ENCODE data around the gene INAFM1.
A peak's percentile ranks its signal among the peaks of the same experiment; 100 is the strongest.

DNA sequence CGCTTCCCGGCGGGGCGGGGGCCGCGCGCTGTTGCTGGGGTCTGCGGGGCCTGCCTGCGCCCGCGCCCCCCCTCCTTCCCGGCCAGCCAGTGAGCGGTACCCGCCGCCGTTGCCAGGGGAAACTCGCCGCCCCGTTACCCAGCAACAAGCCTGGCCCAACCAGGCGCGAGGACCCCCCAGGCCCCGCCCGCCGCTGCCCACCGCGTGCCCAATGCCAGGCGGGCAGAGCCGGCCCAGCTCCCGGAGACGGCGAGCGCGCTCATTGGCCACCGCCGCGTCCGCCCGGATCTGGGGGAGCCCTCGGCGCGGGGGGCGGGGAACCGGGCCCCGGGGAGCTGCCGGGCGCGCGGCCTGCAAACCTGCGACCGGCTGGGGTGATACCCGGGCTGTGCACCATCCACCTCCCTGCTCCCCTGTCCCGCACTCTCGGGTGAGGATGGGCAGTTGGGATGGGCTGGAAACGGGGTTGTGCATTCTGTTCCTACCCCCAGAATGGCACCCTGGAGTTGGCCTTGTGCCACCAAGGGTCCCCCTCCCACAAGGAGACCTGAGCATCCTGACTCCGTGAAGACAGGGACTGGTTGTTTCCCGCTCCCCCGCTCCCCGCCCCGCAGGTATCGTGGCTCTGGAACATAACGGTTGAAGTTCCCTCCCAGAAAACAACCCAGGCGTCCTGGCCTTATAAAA is 34.9 kb upstream of the INAFM1 start:
- TF ChIP-seq POLR2AphosphoS5 (IDR thresholded peaks at IDR 0.05; ENCODE audit: insufficient read depth, low read depth, low read length) = peak; percentile 28
- TF ChIP-seq, protein P1, sequence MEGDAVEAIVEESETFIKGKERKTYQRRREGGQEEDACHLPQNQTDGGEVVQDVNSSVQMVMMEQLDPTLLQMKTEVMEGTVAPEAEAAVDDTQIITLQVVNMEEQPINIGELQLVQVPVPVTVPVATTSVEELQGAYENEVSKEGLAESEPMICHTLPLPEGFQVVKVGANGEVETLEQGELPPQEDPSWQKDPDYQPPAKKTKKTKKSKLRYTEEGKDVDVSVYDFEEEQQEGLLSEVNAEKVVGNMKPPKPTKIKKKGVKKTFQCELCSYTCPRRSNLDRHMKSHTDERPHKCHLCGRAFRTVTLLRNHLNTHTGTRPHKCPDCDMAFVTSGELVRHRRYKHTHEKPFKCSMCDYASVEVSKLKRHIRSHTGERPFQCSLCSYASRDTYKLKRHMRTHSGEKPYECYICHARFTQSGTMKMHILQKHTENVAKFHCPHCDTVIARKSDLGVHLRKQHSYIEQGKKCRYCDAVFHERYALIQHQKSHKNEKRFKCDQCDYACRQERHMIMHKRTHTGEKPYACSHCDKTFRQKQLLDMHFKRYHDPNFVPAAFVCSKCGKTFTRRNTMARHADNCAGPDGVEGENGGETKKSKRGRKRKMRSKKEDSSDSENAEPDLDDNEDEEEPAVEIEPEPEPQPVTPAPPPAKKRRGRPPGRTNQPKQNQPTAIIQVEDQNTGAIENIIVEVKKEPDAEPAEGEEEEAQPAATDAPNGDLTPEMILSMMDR (IDR thresholded peaks at IDR 0.05; ENCODE audit: extremely low read depth in 1 of 2, insufficient read depth in 1 of 2, low read depth in 1 of 2, low read length in 2 of 2) = no peak
- TF ChIP-seq EZH2 (IDR thresholded peaks at IDR 0.05; ENCODE audit: borderline replicate concordance, low read depth, low read length, severe bottlenecking) = no peak
- TF ChIP-seq POLR2A (IDR thresholded peaks at IDR 0.05; ENCODE audit: low read depth, low read length) = no peak
- TF ChIP-seq, protein P2, sequence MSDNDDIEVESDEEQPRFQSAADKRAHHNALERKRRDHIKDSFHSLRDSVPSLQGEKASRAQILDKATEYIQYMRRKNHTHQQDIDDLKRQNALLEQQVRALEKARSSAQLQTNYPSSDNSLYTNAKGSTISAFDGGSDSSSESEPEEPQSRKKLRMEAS (IDR thresholded peaks at IDR 0.05; ENCODE audit: insufficient read depth, insufficient read length) = no peak
- no peak for TF ChIP-seq JUN (IDR thresholded peaks at IDR 0.05; ENCODE audit: borderline replicate concordance, insufficient read depth, insufficient read length, low read depth)
- no peak for TF ChIP-seq MYC (IDR thresholded peaks at IDR 0.05; ENCODE audit: low read depth, low read length)

Data from endothelial cell of umbilical vein (primary cell).